Measurements from ENCODE around the gene GAL3ST1.

- TF ChIP-seq EZH2 (IDR thresholded peaks at IDR 0.05; ENCODE audit: low read length) (no peak), CTCF (optimal IDR thresholded peaks at IDR 0.05 in 1 of 3, IDR thresholded peaks at IDR 0.05 in 1 of 3, conservative IDR thresholded peaks at IDR 0.05 in 1 of 3; ENCODE audit: extremely low read depth in 1 of 3, insufficient read depth in 2 of 3, low read length in 3 of 3) (no peak)
These were observed 24.5 kb upstream of the GAL3ST1 start for GRCh38 chr22:30598986-30599385.

All from keratinocyte (primary cell).